IPS-18c (cell line): ENCODE results near the gene ADAMTSL1.

ENCODE experiments used
- H3K4me3 ChIP-seq: 2 replicates; pipeline ENCODE4 v1.7.0; 2013; ENCODE audit warnings: low read depth, mild to moderate bottlenecking, low read length, moderate library complexity; ENCODE audit not compliant: insufficient read depth
- H3K9me3 ChIP-seq: one replicate; pipeline ENCODE4 v1.6.1; 2013; ENCODE audit warnings: mild to moderate bottlenecking, low read length, moderate library complexity; ENCODE audit not compliant: control insufficient read depth, insufficient read depth

ADAMTSL1 gene

GRCh38 chr9:18717759-18718158 lies 243.8 kb downstream of the ADAMTSL1 start:
- H3K4me3 ChIP-seq, result no peak overlapping the region
- H3K9me3 ChIP-seq, result no peaks in the 10 kb centered on the region

DNA sequence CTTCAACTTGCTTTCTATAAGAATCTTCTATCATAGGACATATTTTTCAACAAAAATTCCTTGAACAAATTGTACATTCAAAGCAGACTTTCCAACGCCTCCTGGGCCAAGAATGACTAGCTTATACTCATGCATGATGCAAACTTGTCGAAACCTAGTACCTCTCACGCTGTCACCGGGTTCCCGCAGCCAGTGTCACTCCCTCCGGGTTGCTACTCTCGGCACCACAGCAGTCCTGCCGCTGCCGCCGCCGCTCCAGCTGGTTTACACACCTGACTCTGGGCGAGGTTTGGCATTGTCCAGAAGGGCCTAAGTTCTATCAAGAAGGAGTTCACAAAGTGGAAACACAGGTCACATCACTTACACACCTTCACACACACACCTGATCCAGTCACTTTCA lies 244.4 kb downstream of the ADAMTSL1 start:
- no peak overlapping the region for H3K4me3 ChIP-seq
- no peaks in the 10 kb centered on the region for H3K9me3 ChIP-seq

DNA sequence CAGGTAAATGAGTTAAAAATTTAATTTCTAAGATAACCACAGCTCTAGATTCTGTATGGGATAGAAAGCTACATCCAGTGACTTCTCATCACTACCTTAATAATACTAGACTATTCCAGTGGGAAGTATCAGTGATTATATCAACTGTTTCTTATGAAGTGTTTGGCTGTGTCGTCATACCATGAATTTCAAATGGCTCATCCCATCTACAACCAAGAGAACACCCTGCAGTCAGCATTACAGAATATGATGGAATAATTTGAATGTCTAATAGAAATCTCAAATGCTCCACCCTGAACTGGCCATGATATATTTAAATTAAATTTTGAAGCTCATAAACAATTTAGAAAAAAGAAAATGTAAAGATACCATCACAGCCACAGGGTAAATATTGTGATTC lies 245.0 kb downstream of the ADAMTSL1 start:
- Histone ChIP-seq H3K4me3 (no peak overlapping the region), H3K9me3 (no peaks in the 10 kb centered on the region)

DNA sequence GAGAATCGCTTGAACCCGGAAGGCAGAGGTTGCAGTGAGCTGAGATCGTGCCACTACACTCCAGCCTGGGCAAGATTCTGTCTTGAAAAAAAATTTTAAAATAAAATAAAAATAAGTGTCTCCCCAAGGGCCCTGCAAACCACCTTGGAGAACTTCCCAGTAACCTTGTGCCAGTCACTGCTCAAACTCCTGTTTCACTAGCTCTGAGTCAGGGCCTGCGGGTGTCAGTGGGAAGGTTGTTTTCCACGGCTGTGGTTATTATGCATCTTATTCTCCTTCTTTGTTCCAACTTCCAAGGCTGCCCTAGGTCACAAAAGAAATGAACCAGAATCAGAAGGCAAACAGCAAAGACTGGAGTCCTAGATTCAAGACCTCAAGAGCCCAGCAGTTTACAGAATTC lies 246.7 kb downstream of the ADAMTSL1 start:
- H3K9me3 ChIP-seq, result no peaks in the 10 kb centered on the region
- H3K4me3 ChIP-seq, result no peak overlapping the region

DNA sequence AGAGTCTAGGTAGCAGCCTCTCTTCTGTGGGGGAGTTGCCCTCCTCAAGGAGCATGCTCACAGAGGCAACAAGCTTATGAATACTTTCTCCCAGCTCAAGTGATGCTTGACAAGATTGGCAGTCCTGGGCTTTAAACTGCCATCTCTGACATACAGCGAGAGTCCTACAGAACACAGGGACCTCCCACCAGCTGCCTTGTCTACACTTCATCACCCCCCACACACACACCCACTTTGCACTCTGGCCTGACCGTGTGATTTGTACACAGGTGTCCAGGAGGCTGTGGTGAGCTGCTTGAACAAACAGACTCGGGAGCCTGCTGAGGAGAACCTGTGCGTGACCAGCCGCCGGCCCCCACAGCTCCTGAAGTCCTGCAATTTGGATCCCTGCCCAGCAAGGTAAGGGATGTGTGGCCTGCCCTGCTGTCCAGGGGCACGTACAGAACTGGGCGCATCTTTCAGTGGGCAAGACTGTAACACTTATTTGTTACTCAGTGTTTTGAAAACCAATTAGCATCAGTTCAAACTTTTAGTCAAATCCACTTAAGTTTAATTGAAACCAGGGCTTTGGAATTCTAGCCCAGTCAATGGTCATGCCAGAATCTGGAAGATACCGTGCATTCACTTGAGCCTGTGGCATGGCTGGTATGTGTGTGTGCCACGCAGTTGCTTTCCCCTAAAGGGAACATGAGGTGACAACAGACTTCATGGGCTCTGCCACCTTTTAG lies 247.5 kb downstream of the ADAMTSL1 start:
- H3K4me3 ChIP-seq, result no peak overlapping the region
- no peaks in the 10 kb centered on the region for H3K9me3 ChIP-seq

DNA sequence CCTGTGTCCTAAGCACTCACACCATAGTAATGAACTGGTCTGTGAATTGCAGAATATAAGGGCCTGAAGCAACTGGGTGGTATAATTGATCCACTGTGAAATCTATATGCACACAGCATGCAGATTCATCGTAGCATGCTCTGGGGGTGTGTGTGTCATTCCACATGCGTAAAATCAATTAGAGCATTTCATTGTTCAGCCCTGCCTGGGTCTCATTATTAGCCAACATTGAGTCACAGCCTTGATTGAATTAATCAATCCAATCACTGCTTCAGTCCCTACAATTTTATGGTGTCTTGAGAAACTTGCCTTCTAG lies 248.0 kb downstream of the ADAMTSL1 start:
- no peak overlapping the region for H3K4me3 ChIP-seq
- no peaks in the 10 kb centered on the region for H3K9me3 ChIP-seq

DNA sequence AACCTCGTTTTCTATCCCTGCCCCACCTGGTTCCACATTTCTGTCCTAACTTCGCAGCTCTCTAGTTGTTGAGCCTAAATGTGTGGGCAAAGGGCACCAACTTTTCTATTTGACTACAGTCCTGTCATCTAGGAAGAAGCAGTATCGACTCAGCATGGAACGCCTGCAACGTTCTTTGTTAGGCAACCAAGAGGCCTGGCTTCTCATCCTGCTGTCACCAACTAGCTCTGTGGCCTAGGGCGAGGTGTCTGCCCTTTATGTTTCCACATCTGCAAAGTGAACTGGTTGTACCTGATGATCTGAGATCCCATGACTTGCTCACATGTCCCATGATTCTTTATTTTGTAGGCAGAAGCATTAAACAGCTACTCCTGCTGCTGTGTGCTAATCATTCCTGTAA lies 248.9 kb downstream of the ADAMTSL1 start:
- Histone ChIP-seq H3K4me3 (no peak overlapping the region), H3K9me3 (no peaks in the 10 kb centered on the region)

DNA sequence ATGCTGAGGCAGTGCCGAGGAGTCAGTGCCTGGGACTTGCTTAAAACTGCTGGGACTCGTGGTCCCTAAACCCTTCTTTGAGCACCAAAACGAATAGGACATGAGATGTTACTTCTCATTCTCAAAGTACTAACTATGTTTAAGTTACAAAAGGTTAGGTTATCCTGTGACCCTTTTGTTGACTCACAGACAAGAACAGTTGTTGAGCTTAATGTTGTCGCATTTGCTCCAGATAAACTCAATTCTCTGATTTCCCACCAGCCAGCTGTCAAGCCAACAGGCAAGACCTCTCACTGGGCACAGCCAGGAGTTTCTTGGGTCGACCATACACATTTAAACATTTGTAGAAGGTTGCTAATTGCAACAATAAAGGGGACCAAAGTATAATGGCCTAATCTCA lies 249.4 kb downstream of the ADAMTSL1 start:
- Histone ChIP-seq H3K9me3 (no peaks in the 10 kb centered on the region), H3K4me3 (no peak overlapping the region)

DNA sequence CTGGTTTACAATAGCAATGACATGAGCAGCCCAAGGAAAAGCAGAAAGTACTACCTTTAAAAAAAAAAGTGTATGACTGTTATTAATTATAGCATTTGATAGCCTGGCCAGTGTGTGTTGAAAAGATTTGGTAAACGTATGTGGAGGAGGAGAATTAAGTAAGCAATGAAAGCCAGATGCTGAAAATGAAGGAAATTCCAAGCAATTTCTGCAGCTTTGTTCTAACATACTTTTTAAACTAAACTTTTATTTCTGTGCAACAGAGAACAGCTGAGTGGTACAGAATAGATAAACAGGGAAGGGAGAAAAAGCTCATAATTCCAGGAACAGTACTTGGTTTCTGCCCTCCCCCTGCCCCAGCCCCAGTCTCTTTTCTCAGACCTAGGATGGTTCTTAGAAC lies 252.6 kb downstream of the ADAMTSL1 start:
- H3K9me3 ChIP-seq, result no peaks in the 10 kb centered on the region

DNA sequence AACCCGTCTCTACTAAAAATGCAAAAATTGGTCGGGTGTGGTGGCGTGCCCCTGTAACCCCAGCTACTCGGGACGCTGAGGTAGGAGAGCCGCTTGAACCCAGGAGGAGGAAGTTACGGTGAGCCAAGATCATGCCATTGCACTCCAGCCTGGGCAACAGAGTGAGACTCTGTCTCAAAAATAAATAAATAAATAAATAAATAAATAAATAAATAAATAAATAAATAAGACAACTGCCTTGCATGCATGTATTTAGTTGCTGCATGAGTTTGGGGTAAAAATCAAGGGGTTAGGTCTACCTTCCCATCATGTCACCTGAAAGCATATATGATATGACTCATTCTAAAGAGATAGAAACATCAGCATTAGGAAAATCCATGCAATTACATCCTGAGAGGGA lies 254.0 kb downstream of the ADAMTSL1 start:
- no peak overlapping the region for H3K4me3 ChIP-seq
- H3K9me3 ChIP-seq, result no peaks in the 10 kb centered on the region

More for the DNA sequence above, 252.6 kb downstream of the ADAMTSL1 start:
- no peak overlapping the region for H3K4me3 ChIP-seq

- Histone ChIP-seq H3K4me3 (no peak overlapping the region), H3K9me3 (no peaks in the 10 kb centered on the region)
Measured at GRCh38 chr9:18728642-18729041, 254.7 kb downstream of the ADAMTSL1 start.

DNA sequence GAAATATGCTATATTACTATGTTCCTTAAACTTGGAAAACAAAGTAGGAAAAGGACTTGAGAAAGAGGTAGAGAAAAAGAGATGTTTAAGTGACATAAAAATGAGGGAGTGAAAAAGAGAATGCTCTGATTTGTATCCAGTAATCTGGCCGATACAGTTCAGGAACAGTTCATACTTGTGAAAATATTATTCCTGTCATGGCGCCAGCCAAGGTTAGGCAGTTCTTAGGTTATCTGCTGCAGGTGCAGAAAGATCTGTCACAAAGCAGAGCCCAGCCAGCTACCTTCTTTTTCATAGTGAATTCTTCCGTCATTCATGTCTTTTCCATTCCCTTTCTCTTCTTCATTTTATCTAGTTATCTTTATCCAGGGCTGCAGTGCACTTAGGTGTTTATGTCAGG lies 256.3 kb downstream of the ADAMTSL1 start:
- H3K4me3 ChIP-seq, result no peak overlapping the region
- H3K9me3 ChIP-seq, result no peaks in the 10 kb centered on the region

GRCh38 chr9:18739127-18739526 lies 265.2 kb downstream of the ADAMTSL1 start:
- H3K4me3 ChIP-seq, result no peak overlapping the region

DNA sequence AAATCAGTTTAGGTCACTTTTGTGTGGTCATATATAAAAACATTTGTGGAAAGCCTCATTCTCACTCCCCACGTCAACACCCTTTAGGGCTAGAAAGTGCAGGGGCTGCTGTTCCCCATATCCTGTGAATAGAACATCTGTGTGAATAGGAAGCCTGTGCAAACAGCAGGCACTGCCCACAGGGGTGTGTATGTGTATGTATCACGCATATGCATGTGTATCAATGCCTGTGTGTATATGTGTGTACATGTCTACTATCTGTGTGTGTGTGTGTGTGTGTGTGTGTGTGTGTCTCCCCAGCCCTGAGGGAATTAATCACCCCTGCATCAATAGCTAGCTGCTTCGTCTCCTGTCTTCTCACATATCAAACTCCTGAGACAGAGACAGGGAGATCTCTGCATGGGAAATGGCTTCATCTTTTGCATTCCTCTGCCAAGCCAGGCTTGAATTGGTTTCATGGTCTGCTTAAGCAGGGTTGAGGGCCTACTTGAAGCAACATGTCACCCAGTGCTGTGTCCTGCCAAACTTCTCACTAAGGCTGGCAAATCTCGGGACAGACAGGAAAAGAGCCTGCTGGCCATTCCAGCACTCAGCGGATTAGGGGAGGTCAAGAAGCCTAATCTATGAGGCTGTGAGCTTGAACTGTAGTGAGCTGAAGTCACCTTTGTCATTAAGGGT lies 265.8 kb downstream of the ADAMTSL1 start:
- Histone ChIP-seq H3K9me3 (no peaks in the 10 kb centered on the region), H3K4me3 (no peak overlapping the region)

More at GRCh38 chr9:18739127-18739526, 265.2 kb downstream of the ADAMTSL1 start:
- H3K9me3 ChIP-seq, result no peaks in the 10 kb centered on the region

DNA sequence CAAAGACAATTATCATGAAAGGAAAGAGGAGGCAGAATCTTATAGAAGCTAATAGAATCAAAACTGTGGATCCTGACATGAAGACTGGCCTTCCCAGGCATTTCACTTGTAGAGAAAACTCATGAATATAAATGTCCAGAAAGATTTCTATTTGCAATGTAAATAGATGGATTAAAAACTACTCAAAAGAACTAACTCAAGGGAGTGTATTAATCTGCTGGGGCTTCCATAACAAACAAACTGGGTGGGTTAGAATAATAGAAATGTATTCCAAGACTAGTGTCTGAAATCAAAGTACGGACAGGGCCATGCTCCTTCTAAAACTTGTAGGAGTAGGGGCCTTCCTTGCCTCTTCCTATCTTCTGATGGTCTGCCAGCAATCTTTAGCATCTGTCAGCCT lies 267.4 kb downstream of the ADAMTSL1 start:
- Histone ChIP-seq H3K4me3 (no peak overlapping the region), H3K9me3 (no peaks in the 10 kb centered on the region)

- Histone ChIP-seq H3K9me3 (no peaks in the 10 kb centered on the region), H3K4me3 (no peak overlapping the region)
Measured at GRCh38 chr9:18741945-18742344, 268.0 kb downstream of the ADAMTSL1 start.

DNA sequence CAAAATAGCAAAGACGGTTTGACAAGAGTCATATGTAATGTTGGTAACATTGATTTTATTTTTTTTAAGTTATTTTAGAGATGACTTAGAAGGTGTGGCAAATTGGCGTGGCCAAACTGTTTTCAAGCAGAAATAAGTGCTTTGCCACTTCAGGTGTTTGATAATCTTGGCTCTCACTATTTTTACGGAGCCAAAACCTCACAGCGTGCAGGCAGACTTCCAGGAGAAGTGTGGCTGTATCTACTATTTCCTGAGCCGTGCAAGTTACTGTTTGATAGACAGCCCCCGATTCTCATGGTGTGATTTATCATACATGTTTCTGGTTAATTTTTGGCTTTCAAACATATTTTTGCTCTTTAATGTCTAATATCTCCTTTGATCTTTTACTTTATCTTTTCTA lies 269.5 kb downstream of the ADAMTSL1 start:
- Histone ChIP-seq H3K4me3 (no peak overlapping the region), H3K9me3 (no peaks in the 10 kb centered on the region)

DNA sequence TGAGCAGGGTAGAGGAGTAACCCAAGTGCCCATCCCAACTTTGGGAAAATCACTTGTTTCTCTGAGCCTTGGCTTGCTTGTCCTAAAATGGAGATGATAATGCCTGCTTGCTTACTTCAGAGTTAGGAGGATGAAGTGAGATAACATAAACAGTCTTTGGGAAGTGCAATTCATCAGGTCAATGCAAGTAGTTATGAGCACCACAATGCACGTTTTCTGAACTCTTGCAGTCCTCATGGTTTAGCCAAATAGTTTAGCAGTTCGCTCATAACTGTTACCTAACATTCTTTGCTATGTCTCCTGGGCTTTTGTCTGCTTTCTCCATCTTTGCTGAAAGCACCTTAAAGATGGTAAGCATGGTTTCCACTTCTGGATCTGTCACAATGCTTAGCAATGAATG lies 270.0 kb downstream of the ADAMTSL1 start:
- no peak overlapping the region for H3K4me3 ChIP-seq
- no peaks in the 10 kb centered on the region for H3K9me3 ChIP-seq

- H3K4me3 ChIP-seq, result no peak overlapping the region
- no peaks in the 10 kb centered on the region for H3K9me3 ChIP-seq
Measured at GRCh38 chr9:18745710-18746109, 271.8 kb downstream of the ADAMTSL1 start.
